COR-L47 (cell line): ENCODE measurements around the gene SERHL2.
A peak's percentile ranks its signal among the peaks of the same experiment; 100 is the strongest.
"Not testable (repeated sequence)": the region's sequence is repeated elsewhere in the genome, so short reads cannot be mapped to it uniquely, and the experiment has no call there.

Source experiments
- DNase-seq: peaks from one replicate; lab custom pipeline; 2025; lab: John Stamatoyannopoulos, UW

The SERHL2 gene

GRCh38 chr22:42575996-42576574, 22.3 kb downstream of the SERHL2 start:
- DNase-seq = not testable (repeated sequence)

- not testable (repeated sequence) for DNase-seq
These were observed 23.4 kb downstream of the SERHL2 start for GRCh38 chr22:42577141-42577540.

GRCh38 chr22:42577623-42578240, 24.0 kb downstream of the SERHL2 start:
- no peak for DNase-seq

GRCh38 chr22:42580040-42580439, 26.3 kb downstream of the SERHL2 start:
- not testable (repeated sequence) for DNase-seq

- not testable (repeated sequence) for DNase-seq
These were observed 27.5 kb downstream of the SERHL2 start for GRCh38 chr22:42581194-42581761.

GRCh38 chr22:42581762-42582716, 28.3 kb downstream of the SERHL2 start:
- peak; percentile 65 for DNase-seq

GRCh38 chr22:42582987-42583386, 29.2 kb downstream of the SERHL2 start:
- no peak for DNase-seq

- DNase-seq = no peak
These were observed 30.7 kb downstream of the SERHL2 start for GRCh38 chr22:42584364-42584940.

- DNase-seq = no peak
These were observed 31.3 kb downstream of the SERHL2 start for GRCh38 chr22:42585096-42585495.

GRCh38 chr22:42586381-42586780, 32.6 kb downstream of the SERHL2 start:
- no peak for DNase-seq

- no peak for DNase-seq
These were observed 33.9 kb downstream of the SERHL2 start for GRCh38 chr22:42587588-42588175.

- no peak for DNase-seq
These were observed 38.2 kb downstream of the SERHL2 start for GRCh38 chr22:42591987-42592386.

GRCh38 chr22:42595434-42595833, 41.7 kb downstream of the SERHL2 start:
- DNase-seq = no peak

GRCh38 chr22:42596336-42596735, 42.6 kb downstream of the SERHL2 start:
- DNase-seq = no peak

GRCh38 chr22:42596863-42597530, 43.2 kb downstream of the SERHL2 start:
- DNase-seq = no peak

- no peak for DNase-seq
These were observed 48.2 kb downstream of the SERHL2 start for GRCh38 chr22:42601879-42602465.

- DNase-seq = no peak
These were observed 48.7 kb downstream of the SERHL2 start for GRCh38 chr22:42602470-42602869.

GRCh38 chr22:42603427-42603826, 49.7 kb downstream of the SERHL2 start:
- DNase-seq = no peak

GRCh38 chr22:42604403-42604802, 50.6 kb downstream of the SERHL2 start:
- no peak for DNase-seq

GRCh38 chr22:42607641-42608040, 53.9 kb downstream of the SERHL2 start:
- DNase-seq = not testable (repeated sequence)
